Neural crest cell (in vitro differentiated cells): Measurements from ENCODE around the gene TSPAN32. TPM values are rescaled to one million over a fixed set of nuclear protein-coding genes. Genes with fewer than 3 reads are reported as not detected.

Experiments used
- DNase-seq: peaks from one replicate; pipeline ENCODE4 v3.0.0; 2021; ENCODE audit warnings: low read depth, mixed read lengths, low spot score
- H3K27ac Mint-ChIP-seq: one replicate; pipeline ENCODE4 v1.8.0; 2021; ENCODE audit warnings: mild to moderate bottlenecking, mixed read lengths; ENCODE audit not compliant: unreplicated experiment
- H3K27me3 Mint-ChIP-seq: 2 replicates; pipeline ENCODE4 v1.8.0; 2021; ENCODE audit warnings: low read depth, mild to moderate bottlenecking, mixed read lengths
- H3K36me3 Mint-ChIP-seq: 2 replicates; pipeline ENCODE4 v1.8.0; 2021; ENCODE audit warnings: low read depth, mild to moderate bottlenecking, mixed read lengths
- H3K4me1 Mint-ChIP-seq: 2 replicates; pipeline ENCODE4 v1.8.0; 2021; ENCODE audit warnings: mixed read lengths
- H3K4me3 Mint-ChIP-seq: one replicate; pipeline ENCODE4 v1.8.0; 2021; ENCODE audit warnings: mild to moderate bottlenecking, mixed read lengths
- H3K9me3 Mint-ChIP-seq: 2 replicates; pipeline ENCODE4 v1.8.0; 2021; ENCODE audit warnings: mixed read lengths
- total RNA-seq: library from RNA; stranded (reverse); gene quantifications from 2 replicates; pipeline ENCODE4 v1.2.1, GENCODE V29; 2021
- TF ChIP-seq, protein P1 (sequence below): fragments of 200-600 bp; sonication (generic); conservative IDR thresholded peaks from 2 replicates; pipeline ENCODE4 v1.5.0; 2021; ENCODE audit warnings: antibody characterized with exemption, mild to moderate bottlenecking

TSPAN32 gene
- total RNA-seq, 1 donor from 2014 or later = not detected

DNA sequence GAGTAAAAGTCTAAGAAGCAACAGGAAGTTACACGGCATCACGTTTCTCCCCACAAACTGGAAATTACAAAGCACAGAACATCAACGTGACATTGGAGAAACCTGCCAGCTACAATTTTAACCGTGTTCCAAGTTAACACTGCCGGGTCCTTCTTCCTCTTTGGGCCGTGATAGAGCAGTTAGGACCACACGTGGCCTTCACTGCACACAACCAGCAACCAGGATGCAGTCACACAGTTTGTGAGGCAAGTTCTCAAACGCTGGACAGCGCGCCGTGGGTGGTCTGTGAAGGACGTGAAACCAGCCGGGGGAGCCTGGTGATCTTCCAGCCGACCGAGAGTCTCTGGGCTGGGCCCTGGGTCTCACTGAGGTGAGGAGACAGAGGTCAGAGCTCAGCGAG, 14.7 kb upstream of the TSPAN32 start:
- no peak for DNase-seq
- no peaks in the 10 kb centered on the region for H3K36me3 Mint-ChIP-seq

GRCh38 chr11:2289350-2289749, 12.5 kb upstream of the TSPAN32 start:
- TF ChIP-seq, protein P1, sequence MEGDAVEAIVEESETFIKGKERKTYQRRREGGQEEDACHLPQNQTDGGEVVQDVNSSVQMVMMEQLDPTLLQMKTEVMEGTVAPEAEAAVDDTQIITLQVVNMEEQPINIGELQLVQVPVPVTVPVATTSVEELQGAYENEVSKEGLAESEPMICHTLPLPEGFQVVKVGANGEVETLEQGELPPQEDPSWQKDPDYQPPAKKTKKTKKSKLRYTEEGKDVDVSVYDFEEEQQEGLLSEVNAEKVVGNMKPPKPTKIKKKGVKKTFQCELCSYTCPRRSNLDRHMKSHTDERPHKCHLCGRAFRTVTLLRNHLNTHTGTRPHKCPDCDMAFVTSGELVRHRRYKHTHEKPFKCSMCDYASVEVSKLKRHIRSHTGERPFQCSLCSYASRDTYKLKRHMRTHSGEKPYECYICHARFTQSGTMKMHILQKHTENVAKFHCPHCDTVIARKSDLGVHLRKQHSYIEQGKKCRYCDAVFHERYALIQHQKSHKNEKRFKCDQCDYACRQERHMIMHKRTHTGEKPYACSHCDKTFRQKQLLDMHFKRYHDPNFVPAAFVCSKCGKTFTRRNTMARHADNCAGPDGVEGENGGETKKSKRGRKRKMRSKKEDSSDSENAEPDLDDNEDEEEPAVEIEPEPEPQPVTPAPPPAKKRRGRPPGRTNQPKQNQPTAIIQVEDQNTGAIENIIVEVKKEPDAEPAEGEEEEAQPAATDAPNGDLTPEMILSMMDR = no peak
- DNase-seq = no peak
- Mint-ChIP-seq H3K9me3 (no peaks in the 10 kb centered on the region), H3K27ac (no peak overlapping the region), H3K4me1 (peaks cover 13% of the 10 kb centered on the region), H3K27me3 (peaks cover 24% of the 10 kb centered on the region), H3K4me3 (no peak overlapping the region), H3K36me3 (no peaks in the 10 kb centered on the region)

More for the DNA sequence above, 14.7 kb upstream of the TSPAN32 start:
- TF ChIP-seq, protein P1 = no peak
- Mint-ChIP-seq H3K4me1 (peaks cover 13% of the 10 kb centered on the region), H3K27me3 (peaks cover 21% of the 10 kb centered on the region), H3K9me3 (peaks cover 2% of the 10 kb centered on the region), H3K4me3 (no peak overlapping the region), H3K27ac (no peak overlapping the region)

GRCh38 chr11:2289859-2290258, 12.0 kb upstream of the TSPAN32 start:
- no peaks in the 10 kb centered on the region for H3K9me3 Mint-ChIP-seq
- H3K4me1 Mint-ChIP-seq = peaks cover 13% of the 10 kb centered on the region
- no peak overlapping the region for H3K4me3 Mint-ChIP-seq
- H3K27me3 Mint-ChIP-seq = peaks cover 24% of the 10 kb centered on the region
- DNase-seq = no peak
- no peaks in the 10 kb centered on the region for H3K36me3 Mint-ChIP-seq
- TF ChIP-seq, protein P1 = no peak
- H3K27ac Mint-ChIP-seq = peak overlapping the region; percentile 58

DNA sequence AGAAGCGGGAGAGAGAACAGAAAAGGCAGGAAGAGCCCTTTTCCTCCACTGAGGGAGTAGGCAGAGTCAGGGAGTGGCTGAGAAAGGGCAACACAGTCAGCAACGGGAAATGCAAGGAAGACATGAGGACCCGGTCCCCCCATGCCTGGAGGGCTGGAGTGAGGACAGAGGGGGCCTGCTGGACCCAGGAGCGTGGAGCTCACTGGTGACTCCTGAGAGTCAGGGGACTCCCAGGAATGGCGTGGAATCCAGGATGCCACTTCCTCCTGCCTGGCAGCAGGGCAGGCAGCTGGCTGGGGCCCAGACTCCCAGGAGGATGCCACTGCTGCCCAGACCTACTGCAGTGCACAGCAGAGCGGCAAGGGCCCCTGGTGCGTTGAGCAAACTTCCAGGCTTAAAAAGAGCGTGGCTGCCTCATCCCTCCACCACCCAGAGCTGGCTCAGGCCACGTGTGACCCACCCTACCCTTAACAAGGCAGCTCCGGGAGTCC, 11.4 kb upstream of the TSPAN32 start:
- no peak for DNase-seq
- H3K4me1 Mint-ChIP-seq = peaks cover 13% of the 10 kb centered on the region
- no peaks in the 10 kb centered on the region for H3K36me3 Mint-ChIP-seq
- peak overlapping the region; percentile 58 for H3K27ac Mint-ChIP-seq
- H3K4me3 Mint-ChIP-seq = no peak overlapping the region
- no peaks in the 10 kb centered on the region for H3K9me3 Mint-ChIP-seq
- TF ChIP-seq, protein P1 = no peak
- peaks cover 24% of the 10 kb centered on the region for H3K27me3 Mint-ChIP-seq

- Mint-ChIP-seq H3K4me1 (peaks cover 6% of the 10 kb centered on the region), H3K4me3 (no peak overlapping the region), H3K9me3 (no peaks in the 10 kb centered on the region), H3K27me3 (peaks cover 23% of the 10 kb centered on the region), H3K27ac (no peak overlapping the region), H3K36me3 (no peaks in the 10 kb centered on the region)
- TF ChIP-seq, protein P1 = no peak
- DNase-seq = no peak
Measured at GRCh38 chr11:2293531-2293971, 8.3 kb upstream of the TSPAN32 start.
